ENCODE results near the gene EXOC6.

DNA sequence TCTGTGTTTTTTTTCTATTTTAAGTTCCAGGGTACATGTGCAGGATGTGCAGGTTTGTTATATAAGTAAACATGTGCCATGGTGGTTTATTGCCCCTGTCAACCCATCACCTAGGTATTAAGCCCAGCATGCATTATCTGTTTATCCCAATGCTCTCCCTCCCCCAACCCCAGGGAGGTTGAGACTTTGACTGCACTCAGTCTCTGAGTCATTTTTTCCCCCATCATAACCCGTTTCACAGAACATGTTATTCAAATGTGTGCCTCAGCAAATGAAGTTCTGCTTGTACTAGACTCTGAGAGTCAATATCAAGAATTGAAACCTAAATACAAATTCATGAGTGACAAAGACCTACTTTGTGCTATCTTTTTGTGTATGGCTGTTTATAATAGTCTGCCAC, 142.3 kb downstream of the EXOC6 start:
- TF ChIP-seq, protein P1, sequence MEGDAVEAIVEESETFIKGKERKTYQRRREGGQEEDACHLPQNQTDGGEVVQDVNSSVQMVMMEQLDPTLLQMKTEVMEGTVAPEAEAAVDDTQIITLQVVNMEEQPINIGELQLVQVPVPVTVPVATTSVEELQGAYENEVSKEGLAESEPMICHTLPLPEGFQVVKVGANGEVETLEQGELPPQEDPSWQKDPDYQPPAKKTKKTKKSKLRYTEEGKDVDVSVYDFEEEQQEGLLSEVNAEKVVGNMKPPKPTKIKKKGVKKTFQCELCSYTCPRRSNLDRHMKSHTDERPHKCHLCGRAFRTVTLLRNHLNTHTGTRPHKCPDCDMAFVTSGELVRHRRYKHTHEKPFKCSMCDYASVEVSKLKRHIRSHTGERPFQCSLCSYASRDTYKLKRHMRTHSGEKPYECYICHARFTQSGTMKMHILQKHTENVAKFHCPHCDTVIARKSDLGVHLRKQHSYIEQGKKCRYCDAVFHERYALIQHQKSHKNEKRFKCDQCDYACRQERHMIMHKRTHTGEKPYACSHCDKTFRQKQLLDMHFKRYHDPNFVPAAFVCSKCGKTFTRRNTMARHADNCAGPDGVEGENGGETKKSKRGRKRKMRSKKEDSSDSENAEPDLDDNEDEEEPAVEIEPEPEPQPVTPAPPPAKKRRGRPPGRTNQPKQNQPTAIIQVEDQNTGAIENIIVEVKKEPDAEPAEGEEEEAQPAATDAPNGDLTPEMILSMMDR (IDR thresholded peaks at IDR 0.05): no peak
- TF ChIP-seq POLR2A (IDR thresholded peaks at IDR 0.05) (no peak), POLR2AphosphoS5 (IDR thresholded peaks at IDR 0.05) (no peak)

All from breast epithelium (tissue), 3 donors.